GM19023 (cell line): ENCODE data around the gene SHROOM4.
A peak's percentile ranks its signal among the peaks of the same experiment; 100 is the strongest.

Source experiments
- ATAC-seq: cut with Tn5 transposase; IDR thresholded peaks from one replicate; pipeline ENCODE4 v1.9.1; 2021; ENCODE audit warnings: mild to moderate bottlenecking, moderate library complexity; ENCODE audit not compliant: unreplicated experiment

The SHROOM4 gene

GRCh38 chrX:50711907-50712306, 102.1 kb downstream of the SHROOM4 start:
- no peak for ATAC-seq

DNA sequence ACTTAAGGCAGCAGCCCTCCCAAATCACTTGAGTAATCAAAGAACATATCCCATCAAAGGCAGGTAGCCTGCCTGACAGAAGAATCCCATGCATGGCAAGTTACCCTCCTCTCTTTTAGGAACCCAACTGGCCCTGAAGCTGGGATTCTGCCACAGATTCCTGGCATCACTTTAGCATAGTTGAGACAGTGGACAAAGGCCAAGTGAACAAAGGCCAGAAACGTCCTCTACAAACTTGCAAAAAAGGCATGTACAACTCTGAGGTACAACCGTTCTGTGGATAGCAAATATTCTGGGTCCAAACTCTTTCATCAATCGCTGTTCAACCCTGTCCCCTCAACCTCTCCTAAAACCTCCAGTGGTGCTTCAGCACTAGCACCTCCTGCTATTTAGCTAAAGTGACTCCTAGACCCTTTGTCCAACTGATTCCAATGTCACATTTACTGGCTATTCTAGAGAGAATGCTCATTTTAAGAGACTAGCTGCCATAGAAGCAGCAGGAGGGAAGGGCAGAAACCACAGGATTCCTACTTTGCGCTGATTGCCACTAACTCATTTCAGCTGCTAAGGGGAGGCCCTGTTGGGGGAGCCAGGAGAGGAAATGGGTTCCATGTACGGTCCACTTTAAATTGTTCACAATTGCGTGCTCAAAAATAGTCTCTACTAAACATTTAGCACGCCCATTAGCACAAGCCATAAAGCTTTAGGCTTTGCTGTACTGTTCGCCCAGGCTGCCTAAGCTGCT, 105.9 kb downstream of the SHROOM4 start:
- ATAC-seq, result no peak

DNA sequence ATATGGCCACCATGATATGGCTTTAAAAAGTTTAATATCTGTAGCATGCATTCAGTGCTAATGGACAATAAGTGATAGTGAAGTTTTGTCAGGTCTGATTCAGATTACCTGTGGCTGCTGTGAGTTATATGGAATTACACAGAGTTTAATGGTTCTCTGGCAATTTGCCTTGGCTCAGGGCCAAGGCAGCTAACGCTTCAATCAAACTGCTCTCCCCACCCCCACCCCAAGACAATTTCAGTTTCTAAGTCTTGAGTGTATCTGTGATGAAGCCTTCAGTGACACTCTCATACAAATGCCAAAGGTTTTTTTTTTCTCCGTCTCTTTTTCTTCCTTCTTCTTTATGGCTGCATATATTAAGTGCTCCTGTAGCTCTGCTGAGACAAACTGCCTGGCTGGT, 106.6 kb downstream of the SHROOM4 start:
- ATAC-seq, result no peak

DNA sequence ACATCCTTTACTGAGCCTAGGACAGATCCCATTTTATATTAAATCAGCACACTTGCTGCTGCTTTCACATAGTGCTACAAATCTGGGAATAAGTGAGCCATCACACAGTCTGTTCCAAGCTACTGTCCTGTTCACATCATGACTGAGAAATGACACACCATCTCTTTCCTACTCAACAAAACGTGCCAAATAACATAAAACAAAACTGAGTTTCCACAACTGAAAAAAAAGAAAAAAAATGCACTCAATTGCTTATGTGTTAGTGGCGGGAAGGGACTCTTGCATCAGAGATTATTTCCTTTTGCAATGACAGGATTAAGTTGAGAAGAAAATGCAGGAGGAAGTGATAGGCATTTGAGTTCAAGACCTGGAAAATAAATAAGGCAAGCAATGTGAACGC, 109.0 kb downstream of the SHROOM4 start:
- ATAC-seq, result no peak

DNA sequence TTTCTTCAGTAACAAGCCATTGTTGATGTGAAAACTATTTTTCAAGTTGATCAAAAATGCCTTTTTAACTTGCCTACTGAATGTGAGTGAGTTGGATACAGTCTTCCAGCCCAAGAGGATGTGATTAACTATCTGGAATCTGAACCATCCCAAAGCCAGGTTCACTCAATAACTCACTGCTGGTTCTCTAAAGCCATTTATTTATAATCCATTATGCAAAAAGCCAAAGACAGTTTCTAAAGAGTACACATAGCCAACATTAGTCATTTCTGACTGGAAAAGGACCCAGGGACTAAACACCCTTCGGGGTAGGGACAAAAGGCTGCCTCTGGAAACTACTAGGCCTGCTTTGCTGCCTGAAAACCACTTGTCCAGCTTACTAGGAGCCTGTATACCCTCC, 109.6 kb downstream of the SHROOM4 start:
- no peak for ATAC-seq

- ATAC-seq, result no peak
Measured at GRCh38 chrX:50700921-50701320, 113.1 kb downstream of the SHROOM4 start.

- no peak for ATAC-seq
Measured at GRCh38 chrX:50698944-50699343, 115.0 kb downstream of the SHROOM4 start.

GRCh38 chrX:50697691-50698090, 116.3 kb downstream of the SHROOM4 start:
- no peak for ATAC-seq

DNA sequence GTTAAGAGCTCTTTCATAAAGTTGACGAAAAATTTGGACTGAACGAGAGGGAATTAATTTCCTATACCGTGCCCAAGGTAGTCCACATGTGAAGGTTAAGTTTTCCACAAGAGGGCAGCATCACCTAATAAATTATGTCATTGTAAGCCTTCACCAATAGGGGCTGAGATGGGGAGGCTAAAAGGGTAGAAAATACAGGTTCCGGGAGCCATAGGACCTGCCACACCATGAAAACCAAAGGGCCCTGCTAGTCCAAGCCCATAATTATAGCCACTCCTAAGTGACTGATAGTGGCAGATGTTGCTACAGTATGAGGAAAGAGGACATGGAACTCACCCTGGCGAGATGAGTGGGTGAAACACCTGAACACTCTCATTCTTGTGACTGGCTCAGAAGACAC, 122.2 kb downstream of the SHROOM4 start:
- ATAC-seq, result peak; percentile 90

- ATAC-seq, result no peak
Measured at GRCh38 chrX:50684871-50685270, 129.1 kb downstream of the SHROOM4 start.

DNA sequence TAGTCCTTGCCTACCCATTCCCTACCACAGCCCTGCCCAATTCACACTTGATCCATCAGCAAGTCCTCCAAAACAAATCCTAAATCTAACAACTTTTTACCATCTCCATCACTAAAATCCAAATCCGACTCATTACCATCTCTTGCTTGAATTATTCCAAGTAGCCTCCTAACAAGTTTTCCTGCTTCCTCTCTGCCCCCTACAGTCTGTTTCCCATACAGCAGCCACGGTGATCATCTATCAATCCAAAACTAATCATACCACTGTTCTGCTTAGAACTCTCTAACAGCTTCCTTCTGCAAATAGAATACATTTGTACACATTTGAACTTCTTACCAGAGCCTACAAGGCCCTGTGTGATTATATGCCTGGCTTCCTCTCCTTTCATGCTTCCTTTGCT, 133.0 kb downstream of the SHROOM4 start:
- no peak for ATAC-seq

GRCh38 chrX:50677789-50678188, 136.2 kb downstream of the SHROOM4 start:
- no peak for ATAC-seq

DNA sequence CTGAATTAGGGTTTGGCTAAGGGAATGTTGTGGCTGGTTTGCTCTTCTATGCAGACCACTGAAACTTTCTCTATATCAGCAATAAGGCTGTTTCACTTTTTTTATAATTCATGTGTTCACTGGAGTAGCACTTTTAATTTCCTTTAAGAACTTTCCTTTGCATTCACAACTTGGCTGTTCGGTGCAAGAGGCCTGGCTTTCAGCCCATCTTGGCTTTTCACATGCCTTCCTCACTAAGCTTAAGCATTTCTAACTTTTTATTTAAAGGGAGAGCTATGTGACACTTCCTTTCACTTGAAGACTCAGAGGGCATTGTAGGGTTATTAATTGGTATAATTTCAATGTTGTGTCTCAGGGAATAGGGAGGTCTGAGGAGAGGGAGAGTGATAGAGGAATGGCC, 142.3 kb downstream of the SHROOM4 start:
- ATAC-seq, result no peak

DNA sequence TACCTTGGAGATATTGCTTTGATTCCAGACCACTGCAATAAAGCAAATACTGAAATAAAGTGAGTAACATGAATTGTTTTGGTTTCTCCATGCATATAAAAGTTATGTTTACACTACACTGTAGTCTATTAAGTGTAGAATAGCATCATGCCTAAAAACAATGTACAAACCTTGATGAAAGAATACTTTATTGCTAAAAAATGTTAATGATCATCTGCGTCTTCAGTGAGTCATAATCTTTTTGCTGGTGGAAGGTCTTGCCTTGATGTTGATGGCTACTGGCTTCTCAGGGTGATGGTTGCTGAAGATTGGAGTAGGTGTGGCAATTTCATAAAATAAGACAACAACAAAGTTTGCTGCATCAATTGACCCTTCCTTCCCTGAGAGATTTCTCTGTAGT, 145.1 kb downstream of the SHROOM4 start:
- no peak for ATAC-seq

DNA sequence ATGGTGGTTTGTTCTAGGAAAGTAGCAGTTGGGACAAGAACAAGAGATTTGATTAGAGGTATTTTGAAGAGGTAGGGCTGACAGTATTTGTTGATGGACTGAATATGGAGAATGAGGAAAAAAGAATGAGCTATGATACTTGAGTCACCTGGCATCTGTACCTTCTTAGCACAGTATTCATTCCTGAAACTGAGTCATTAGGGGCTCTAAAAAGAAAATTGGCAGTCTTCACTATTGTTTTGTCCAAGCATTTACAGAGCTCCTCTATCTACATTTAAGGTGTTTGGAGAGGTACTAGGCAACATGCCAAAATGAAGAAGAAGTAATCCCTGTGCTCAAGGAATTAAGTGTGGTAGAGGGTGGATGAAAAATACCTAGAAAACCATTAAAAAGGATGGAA, 165.8 kb downstream of the SHROOM4 start:
- no peak for ATAC-seq

DNA sequence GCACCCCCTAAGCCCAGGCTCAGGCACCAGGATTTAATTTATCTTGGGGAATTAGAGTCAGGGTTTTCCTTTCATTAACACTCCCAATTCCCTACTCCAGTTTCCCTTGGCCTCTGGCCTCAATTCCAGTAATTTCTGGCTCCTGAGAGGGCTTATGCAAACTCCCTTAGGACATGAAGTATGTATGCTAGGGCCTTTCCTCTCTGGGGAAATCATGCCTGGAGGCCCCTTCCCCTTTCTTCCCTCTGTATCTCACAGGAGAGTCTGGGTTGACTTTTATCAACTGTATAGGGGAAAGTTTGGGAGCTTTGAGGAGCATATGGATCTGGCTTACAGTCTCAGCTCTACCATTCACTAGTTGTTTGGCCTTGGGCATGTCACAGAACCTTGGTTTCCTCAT, 169.5 kb downstream of the SHROOM4 start:
- no peak for ATAC-seq

- ATAC-seq, result no peak
Measured at GRCh38 chrX:50643525-50644137, 170.4 kb downstream of the SHROOM4 start.

DNA sequence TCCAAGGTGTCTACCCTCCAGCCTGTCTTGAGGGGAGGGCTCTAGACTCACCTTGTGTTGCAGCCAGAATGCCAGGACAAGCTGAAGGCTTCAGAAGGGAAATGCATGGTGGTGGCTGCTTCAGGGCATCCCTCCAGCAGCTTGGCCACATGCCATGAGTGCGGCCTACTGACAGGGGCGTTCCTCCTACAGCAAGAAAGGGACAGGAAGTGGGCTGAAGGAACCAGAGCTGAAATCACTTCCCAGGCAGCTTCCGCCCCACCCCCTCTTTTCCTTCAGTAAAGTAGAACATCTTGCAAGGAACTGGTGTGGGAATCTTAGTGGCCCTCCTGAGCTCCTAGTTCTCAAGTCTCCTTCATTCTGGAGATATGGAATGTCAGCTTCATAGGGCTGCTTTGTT, 175.9 kb downstream of the SHROOM4 start:
- ATAC-seq, result no peak

DNA sequence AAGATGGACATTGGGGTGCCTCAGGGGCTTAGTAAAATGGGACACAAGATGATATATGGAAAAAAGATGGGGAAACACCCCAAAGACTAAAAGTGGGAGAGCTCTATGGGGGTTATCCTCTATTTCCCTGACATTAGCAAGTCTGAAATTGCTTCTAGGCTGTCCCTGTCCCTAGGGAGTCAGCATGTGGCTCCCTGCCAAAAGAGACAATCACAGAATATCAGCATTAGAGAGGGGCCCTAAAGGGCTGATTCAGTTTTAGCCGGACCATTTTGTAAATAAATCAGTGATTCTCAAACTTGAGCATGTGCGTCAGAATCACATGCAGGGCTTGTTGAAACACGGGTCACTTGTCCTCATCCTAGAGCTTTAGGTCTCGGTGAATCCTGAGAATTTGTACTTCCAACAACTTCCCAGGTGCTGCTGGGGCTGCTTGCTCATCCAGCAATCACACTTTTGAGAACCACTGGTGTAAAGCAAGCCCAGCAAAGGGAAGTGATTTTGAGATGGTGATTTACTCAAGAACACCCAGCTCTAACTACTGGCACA, 178.1 kb downstream of the SHROOM4 start:
- no peak for ATAC-seq

DNA sequence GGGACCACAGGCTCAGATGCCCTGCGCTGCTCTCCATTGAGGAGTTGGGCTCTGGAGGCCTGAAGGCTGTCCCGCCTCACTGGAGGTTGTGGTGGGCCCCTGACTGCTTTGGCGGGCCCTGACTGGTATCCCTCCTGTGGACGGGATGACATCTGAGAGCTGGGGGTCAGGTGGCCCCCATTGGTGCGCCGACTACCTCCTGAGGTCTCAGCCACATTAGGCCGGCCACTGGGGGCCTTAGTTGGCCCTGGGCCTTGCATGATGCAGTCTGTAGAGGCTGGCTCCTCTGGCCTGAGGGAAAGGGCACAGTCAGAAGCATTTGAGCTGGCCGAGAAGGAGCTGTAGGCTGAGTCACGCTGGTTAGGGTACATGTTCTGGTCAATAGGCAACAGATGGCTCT, 178.8 kb downstream of the SHROOM4 start:
- no peak for ATAC-seq

DNA sequence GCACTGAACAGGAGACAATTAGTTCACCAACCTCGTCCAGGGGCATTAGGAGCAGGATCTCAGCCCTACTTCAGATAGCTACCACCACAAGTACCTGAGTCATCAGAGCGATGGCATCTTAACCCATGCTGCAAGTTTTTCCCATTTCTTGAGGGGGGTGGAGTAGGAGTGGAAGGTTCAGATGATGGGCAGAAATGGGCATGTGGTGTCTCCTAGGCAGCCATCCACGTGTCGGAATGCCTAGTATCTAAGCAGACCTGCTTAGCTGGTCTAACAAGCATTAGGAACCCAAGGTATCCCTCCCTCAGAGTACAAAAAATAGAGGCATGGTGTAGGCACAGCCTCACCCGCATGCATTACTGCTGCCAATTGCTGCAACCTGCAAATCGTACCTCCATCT, 184.2 kb downstream of the SHROOM4 start:
- ATAC-seq, result no peak

GRCh38 chrX:50627696-50628095, 186.3 kb downstream of the SHROOM4 start:
- ATAC-seq, result no peak

GRCh38 chrX:50626432-50626831, 187.6 kb downstream of the SHROOM4 start:
- no peak for ATAC-seq
